Camera-type eye (tissue), 1 donor: ENCODE results near the gene HEXB. TPM values are rescaled to one million over a fixed set of nuclear protein-coding genes. Genes with fewer than 3 reads are reported as not detected.

ENCODE experiments used
- total RNA-seq: library from RNA; depleted of rRNA; stranded (reverse); fragments of >200 nt; gene quantifications from one replicate; pipeline ENCODE4 v1.2.3, GENCODE V29; 2014

The HEXB gene
- total RNA-seq, result 72.8 TPM

GRCh38 chr5:74684900-74685851, at the start of gene HEXB:
Gene HEXB (plus strand): TSS chr5:74685233. CDS start chr5:74685261, 28 bp downstream.

GRCh38 chr5:74640450-74640953, 44.5 kb upstream of the HEXB start, which contains the start of gene ENC1:
Gene ENC1 (minus strand): TSS chr5:74640728. CDS start chr5:74636485, 4,243 bp downstream.

GRCh38 chr5:74766849-74767578, 82.0 kb downstream of the HEXB start, which contains the start of the genes GFM2 and NSA2:
Gene GFM2 (minus strand): TSS chr5:74767117. CDS start chr5:74763742, 3,375 bp downstream.
Gene NSA2 (plus strand): TSS chr5:74767249. CDS start chr5:74767361, 112 bp downstream.

Other genes with a start within 250 kb of the HEXB start
- gene ENC1, start 44.5 kb upstream of the HEXB start, total RNA-seq, result 76.3 TPM
- 56.6 TPM for gene GFM2, start 81.9 kb downstream of the HEXB start, total RNA-seq
- gene NSA2, start 82.0 kb downstream of the HEXB start, total RNA-seq, result 116 TPM
- 92.8 TPM for gene FAM169A, start 181.2 kb downstream of the HEXB start, total RNA-seq